Adrenal gland (tissue), 5 donors: ENCODE data around the gene ATP4B.

Source experiments
- POLR2A ChIP-seq, 2 donors: fragments of 450-650 bp; IDR thresholded peaks; one replicate each; pipeline ENCODE4 v1.6.1; 2017; ENCODE audit warnings: antibody characterized with exemption in 2 of 2, mild to moderate bottlenecking in 2 of 2, moderate library complexity in 1 of 2
- TF ChIP-seq, protein P1 (sequence below), 6 experiments: fragments of 450-650 bp in 4 of 6; fragments of 200-600 bp in 2 of 6; sonication (generic) in 1 of 6; IDR thresholded peaks; 1 replicate in 5 of 6; 2 replicates in 1 of 6; pipeline versions ENCODE4 v1.5.1 to v1.8.0; 2016 to 2021; ENCODE audit warnings: antibody characterized with exemption in 6 of 6, mild to moderate bottlenecking in 2 of 6, moderate library complexity in 1 of 6
- donor health status: DM: no; HTN: no; CAD: no.

DNA sequence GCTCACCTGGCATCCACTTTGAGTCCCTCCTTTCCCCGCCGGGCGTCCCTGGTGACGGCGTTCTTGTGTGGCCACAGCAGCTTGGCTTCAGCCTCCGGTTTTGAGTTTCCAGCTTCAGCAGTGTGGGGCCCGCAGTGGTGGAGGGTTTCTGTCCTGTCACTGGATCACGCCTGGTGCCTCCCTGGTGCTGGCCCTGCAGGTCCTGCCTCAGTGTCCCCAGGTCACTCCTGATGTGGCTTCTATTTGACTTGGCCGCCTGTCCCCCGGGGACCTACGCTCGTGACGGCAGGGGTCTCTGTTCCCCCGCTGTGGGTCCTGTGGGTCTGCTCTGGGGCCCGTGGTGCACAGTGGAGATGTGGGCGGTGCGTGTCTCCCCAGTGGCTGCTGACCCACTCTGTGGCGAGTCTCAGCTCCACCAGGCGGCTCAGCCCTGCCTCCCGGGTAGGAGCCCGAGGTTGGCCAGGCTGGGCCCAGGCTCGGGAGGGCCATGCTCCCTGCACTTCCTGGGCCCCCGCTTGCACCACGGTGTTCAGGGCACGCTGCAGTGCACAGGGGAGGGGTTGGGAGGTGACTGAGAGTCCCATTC, 1.9 kb downstream of the ATP4B start:
- TF ChIP-seq, protein P1, sequence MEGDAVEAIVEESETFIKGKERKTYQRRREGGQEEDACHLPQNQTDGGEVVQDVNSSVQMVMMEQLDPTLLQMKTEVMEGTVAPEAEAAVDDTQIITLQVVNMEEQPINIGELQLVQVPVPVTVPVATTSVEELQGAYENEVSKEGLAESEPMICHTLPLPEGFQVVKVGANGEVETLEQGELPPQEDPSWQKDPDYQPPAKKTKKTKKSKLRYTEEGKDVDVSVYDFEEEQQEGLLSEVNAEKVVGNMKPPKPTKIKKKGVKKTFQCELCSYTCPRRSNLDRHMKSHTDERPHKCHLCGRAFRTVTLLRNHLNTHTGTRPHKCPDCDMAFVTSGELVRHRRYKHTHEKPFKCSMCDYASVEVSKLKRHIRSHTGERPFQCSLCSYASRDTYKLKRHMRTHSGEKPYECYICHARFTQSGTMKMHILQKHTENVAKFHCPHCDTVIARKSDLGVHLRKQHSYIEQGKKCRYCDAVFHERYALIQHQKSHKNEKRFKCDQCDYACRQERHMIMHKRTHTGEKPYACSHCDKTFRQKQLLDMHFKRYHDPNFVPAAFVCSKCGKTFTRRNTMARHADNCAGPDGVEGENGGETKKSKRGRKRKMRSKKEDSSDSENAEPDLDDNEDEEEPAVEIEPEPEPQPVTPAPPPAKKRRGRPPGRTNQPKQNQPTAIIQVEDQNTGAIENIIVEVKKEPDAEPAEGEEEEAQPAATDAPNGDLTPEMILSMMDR (IDR thresholded peaks at IDR 0.05) = no peak
- TF ChIP-seq POLR2A (IDR thresholded peaks at IDR 0.05) = no peak
